ENCODE measurements around the gene GRIK2. TPM values are rescaled to one million over a fixed set of nuclear protein-coding genes. Genes with fewer than 3 reads are reported as not detected.

Gene GRIK2
- total and polyA plus RNA-seq, 11 donors, result 0.33 to 7.0 (median 3.9) TPM

- intact Hi-C loops (cut with DNase I), result no loop called here
- H3K4me1 ChIP-seq, result no peaks in the 10 kb centered on the region
- DNase-seq, result no peak
- no peak overlapping the region for H3K27ac ChIP-seq
- H3K4me3 ChIP-seq, result no peak overlapping the region
- no peaks in the 10 kb centered on the region for H3K27me3 ChIP-seq
- no peak for ATAC-seq
- no peaks in the 10 kb centered on the region for H3K9me3 ChIP-seq
- TF ChIP-seq, protein P1, sequence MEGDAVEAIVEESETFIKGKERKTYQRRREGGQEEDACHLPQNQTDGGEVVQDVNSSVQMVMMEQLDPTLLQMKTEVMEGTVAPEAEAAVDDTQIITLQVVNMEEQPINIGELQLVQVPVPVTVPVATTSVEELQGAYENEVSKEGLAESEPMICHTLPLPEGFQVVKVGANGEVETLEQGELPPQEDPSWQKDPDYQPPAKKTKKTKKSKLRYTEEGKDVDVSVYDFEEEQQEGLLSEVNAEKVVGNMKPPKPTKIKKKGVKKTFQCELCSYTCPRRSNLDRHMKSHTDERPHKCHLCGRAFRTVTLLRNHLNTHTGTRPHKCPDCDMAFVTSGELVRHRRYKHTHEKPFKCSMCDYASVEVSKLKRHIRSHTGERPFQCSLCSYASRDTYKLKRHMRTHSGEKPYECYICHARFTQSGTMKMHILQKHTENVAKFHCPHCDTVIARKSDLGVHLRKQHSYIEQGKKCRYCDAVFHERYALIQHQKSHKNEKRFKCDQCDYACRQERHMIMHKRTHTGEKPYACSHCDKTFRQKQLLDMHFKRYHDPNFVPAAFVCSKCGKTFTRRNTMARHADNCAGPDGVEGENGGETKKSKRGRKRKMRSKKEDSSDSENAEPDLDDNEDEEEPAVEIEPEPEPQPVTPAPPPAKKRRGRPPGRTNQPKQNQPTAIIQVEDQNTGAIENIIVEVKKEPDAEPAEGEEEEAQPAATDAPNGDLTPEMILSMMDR (IDR thresholded peaks at IDR 0.05), result no peak
- TF ChIP-seq POLR2A (IDR thresholded peaks at IDR 0.05), result no peak
- H3K36me3 ChIP-seq, result no peaks in the 10 kb centered on the region
Measured at GRCh38 chr6:101528801-101529200, 135.3 kb downstream of the GRIK2 start.

DNA sequence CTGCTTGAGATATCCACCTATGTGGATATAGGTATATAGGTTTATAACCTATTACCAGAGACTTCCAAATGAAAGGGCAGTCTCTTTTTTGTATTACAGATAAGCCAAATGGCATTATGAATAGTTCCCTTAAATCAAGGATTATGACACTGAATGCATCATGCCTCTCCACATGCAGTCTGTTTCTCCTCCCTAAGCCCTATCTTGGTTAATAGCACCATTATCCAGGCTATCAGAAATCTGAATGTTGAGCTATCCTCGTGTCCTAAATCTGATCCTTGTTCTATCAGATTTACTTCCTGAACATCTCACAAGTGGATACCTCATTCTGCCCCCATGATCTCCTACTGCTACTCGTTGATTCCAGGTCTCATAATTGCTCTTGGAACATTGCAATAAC lies 138.0 kb downstream of the GRIK2 start:
- 57 to 67% (median 64%) methylated on average over 2 of the region's 2 CpGs for WGBS, 4 donors
- DNase-seq (no peak), ATAC-seq (no peak)
- intact Hi-C loops (cut with DNase I), result no loop called here
- no peaks in the 10 kb centered on the region for H3K9me3 ChIP-seq
- TF ChIP-seq POLR2A (IDR thresholded peaks at IDR 0.05), result no peak
- TF ChIP-seq, protein P1 (IDR thresholded peaks at IDR 0.05), result no peak
- no peaks in the 10 kb centered on the region for H3K27me3 ChIP-seq
- H3K4me1 ChIP-seq, result no peaks in the 10 kb centered on the region
- no peak overlapping the region for H3K4me3 ChIP-seq
- H3K27ac ChIP-seq, result no peak overlapping the region
- H3K36me3 ChIP-seq, result no peaks in the 10 kb centered on the region

- TF ChIP-seq, protein P1 (IDR thresholded peaks at IDR 0.05), result no peak
- TF ChIP-seq POLR2A (IDR thresholded peaks at IDR 0.05), result no peak
- intact Hi-C loops (cut with DNase I), result no loop called here
- Histone ChIP-seq H3K9me3 (no peaks in the 10 kb centered on the region), H3K27ac (no peak overlapping the region), H3K36me3 (no peaks in the 10 kb centered on the region), H3K4me3 (no peak overlapping the region), H3K27me3 (no peaks in the 10 kb centered on the region), H3K4me1 (no peaks in the 10 kb centered on the region)
- DNase-seq (no peak), ATAC-seq (no peak)
- 75 to 88% (median 81%) methylated on average over 2 of the region's 2 CpGs for WGBS, 4 donors
Measured at GRCh38 chr6:101534386-101534785, 140.9 kb downstream of the GRIK2 start.

DNA sequence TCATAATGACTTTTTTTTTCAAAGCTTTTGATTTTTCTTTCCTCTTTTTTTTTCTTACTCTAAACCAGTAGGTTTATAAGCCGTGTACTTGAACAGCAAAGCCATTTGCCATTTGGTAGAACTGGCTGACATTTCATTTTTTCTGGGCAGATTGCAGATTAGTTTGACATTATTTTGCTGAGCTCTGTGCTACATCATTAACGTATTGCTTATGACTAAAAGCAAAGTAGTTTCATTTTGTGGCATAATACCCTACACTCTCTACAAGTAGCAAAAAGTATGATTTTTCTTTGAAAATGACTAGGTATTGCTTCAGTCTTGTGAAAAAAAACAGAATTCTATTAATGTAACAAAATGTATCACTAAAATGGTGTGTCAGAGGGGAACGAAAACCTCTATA lies 141.3 kb downstream of the GRIK2 start:
- no peak overlapping the region for H3K27ac ChIP-seq
- intact Hi-C loops (cut with DNase I), result no loop called here
- no peaks in the 10 kb centered on the region for H3K4me1 ChIP-seq
- no peak overlapping the region for H3K4me3 ChIP-seq
- ATAC-seq (no peak), DNase-seq (no peak)
- TF ChIP-seq, protein P1 (IDR thresholded peaks at IDR 0.05), result no peak
- TF ChIP-seq POLR2A (IDR thresholded peaks at IDR 0.05), result no peak
- H3K27me3 ChIP-seq, result no peaks in the 10 kb centered on the region
- no peaks in the 10 kb centered on the region for H3K9me3 ChIP-seq
- H3K36me3 ChIP-seq, result no peaks in the 10 kb centered on the region
- WGBS, 4 donors, result 68 to 80% (median 72%) methylated on average over 3 of the region's 3 CpGs

All from heart left ventricle (tissue), 16 donors.